Stimulated activated naive CD8-positive, alpha-beta T cell treated with anti-CD3 and anti-CD28 coated beads, Interleukin-15, amount 100 ng/mL, for 72 hours (primary cell): ENCODE measurements around the gene DMD.
"Not testable (repeated sequence)": the region's sequence is repeated elsewhere in the genome, so short reads cannot be mapped to it uniquely, and the experiment has no call there.

ENCODE experiments used
- ATAC-seq: fragments of 150-1000 bp; cut with Tn5 transposase; 2 replicates; pipeline ENCODE4 v1.10.0; 2021; ENCODE audit warnings: mild to moderate bottlenecking, moderate library complexity
- DNase-seq, 2 donors: peaks; one replicate each; pipeline ENCODE4 v3.0.0; 2021 to 2022
- H3K27ac Mint-ChIP-seq, 2 donors: one replicate each; pipeline ENCODE4 v1.8.0; 2022; ENCODE audit warnings: mild to moderate bottlenecking in 2 of 2, mixed read lengths in 2 of 2, moderate library complexity in 2 of 2
- H3K27me3 Mint-ChIP-seq: one replicate; pipeline ENCODE4 v1.8.0; 2022; ENCODE audit warnings: mixed read lengths
- H3K4me1 Mint-ChIP-seq: one replicate; pipeline ENCODE4 v1.8.0; 2022; ENCODE audit warnings: mild to moderate bottlenecking, mixed read lengths
- H3K4me3 Mint-ChIP-seq, 2 donors: one replicate each; pipeline ENCODE4 v1.8.0; 2022; ENCODE audit warnings: mild to moderate bottlenecking in 2 of 2, mixed read lengths in 2 of 2, moderate library complexity in 1 of 2
- H3K9me3 Mint-ChIP-seq, 2 donors: one replicate each; pipeline ENCODE4 v1.8.0; 2022; ENCODE audit warnings: mixed read lengths in 2 of 2

DMD gene

GRCh38 chrX:32749070-32749469 lies 462.3 kb downstream of the DMD start:
- Mint-ChIP-seq H3K27me3 (no peaks in the 10 kb centered on the region), H3K4me3 (no peak overlapping the region), H3K9me3 (peaks cover 5 to 7% of the 10 kb centered on the region in 2 donors), H3K27ac (no peak overlapping the region), H3K4me1 (no peaks in the 10 kb centered on the region)
- ATAC-seq (no peak), DNase-seq (no peak)

- H3K27ac Mint-ChIP-seq = no peak overlapping the region
- H3K4me1 Mint-ChIP-seq = no peaks in the 10 kb centered on the region
- ATAC-seq (no peak), DNase-seq (no peak)
- no peaks in the 10 kb centered on the region for H3K27me3 Mint-ChIP-seq
- H3K4me3 Mint-ChIP-seq = no peak overlapping the region
- peaks cover 0 to 8% of the 10 kb centered on the region in 2 donors for H3K9me3 Mint-ChIP-seq
Measured at GRCh38 chrX:32745323-32745722, 466.0 kb downstream of the DMD start.

GRCh38 chrX:32744921-32745320 lies 466.4 kb downstream of the DMD start:
- Mint-ChIP-seq H3K27ac (no peak overlapping the region), H3K27me3 (no peaks in the 10 kb centered on the region), H3K4me1 (no peaks in the 10 kb centered on the region), H3K4me3 (no peak overlapping the region), H3K9me3 (peaks cover 0 to 8% of the 10 kb centered on the region in 2 donors)
- ATAC-seq (no peak), DNase-seq (no peak)

GRCh38 chrX:32741910-32742309 lies 469.4 kb downstream of the DMD start:
- no peak for ATAC-seq
- DNase-seq = no peak
- H3K27me3 Mint-ChIP-seq = no peaks in the 10 kb centered on the region
- peaks cover 0 to 8% of the 10 kb centered on the region in 2 donors for H3K9me3 Mint-ChIP-seq
- no peak overlapping the region for H3K27ac Mint-ChIP-seq
- no peaks in the 10 kb centered on the region for H3K4me1 Mint-ChIP-seq
- H3K4me3 Mint-ChIP-seq = no peak overlapping the region

GRCh38 chrX:32708542-32708941 lies 502.8 kb downstream of the DMD start:
- H3K4me1 Mint-ChIP-seq = no peaks in the 10 kb centered on the region
- H3K9me3 Mint-ChIP-seq = no peaks in the 10 kb centered on the region
- H3K27me3 Mint-ChIP-seq = no peaks in the 10 kb centered on the region
- no peak for ATAC-seq
- H3K27ac Mint-ChIP-seq = no peak overlapping the region
- no peak overlapping the region for H3K4me3 Mint-ChIP-seq
- DNase-seq = no peak

- not testable (repeated sequence) for ATAC-seq, DNase-seq, H3K27me3 Mint-ChIP-seq, H3K4me3 Mint-ChIP-seq, H3K9me3 Mint-ChIP-seq, H3K27ac Mint-ChIP-seq, H3K4me1 Mint-ChIP-seq
Measured at GRCh38 chrX:32705385-32705784, 506.0 kb downstream of the DMD start.

- no peak overlapping the region for H3K4me3 Mint-ChIP-seq
- H3K9me3 Mint-ChIP-seq = no peaks in the 10 kb centered on the region
- no peaks in the 10 kb centered on the region for H3K27me3 Mint-ChIP-seq
- H3K27ac Mint-ChIP-seq = no peak overlapping the region
- no peak for DNase-seq
- no peaks in the 10 kb centered on the region for H3K4me1 Mint-ChIP-seq
- no peak for ATAC-seq
Measured at GRCh38 chrX:32687379-32687778, 524.0 kb downstream of the DMD start.

- no peak for ATAC-seq
- no peak for DNase-seq
- Mint-ChIP-seq H3K27ac (no peak overlapping the region), H3K4me3 (no peak overlapping the region), H3K27me3 (no peaks in the 10 kb centered on the region), H3K4me1 (no peaks in the 10 kb centered on the region), H3K9me3 (peaks cover 4 to 5% of the 10 kb centered on the region in 2 donors)
Measured at GRCh38 chrX:32678487-32678886, 532.9 kb downstream of the DMD start.

- H3K27ac Mint-ChIP-seq = no peak overlapping the region
- no peak overlapping the region for H3K4me3 Mint-ChIP-seq
- ATAC-seq = no peak
- no peaks in the 10 kb centered on the region for H3K4me1 Mint-ChIP-seq
- no peaks in the 10 kb centered on the region for H3K27me3 Mint-ChIP-seq
- H3K9me3 Mint-ChIP-seq = peaks cover 0 to 6% of the 10 kb centered on the region in 2 donors
- DNase-seq = no peak
Measured at GRCh38 chrX:32673193-32673592, 538.2 kb downstream of the DMD start.

- Mint-ChIP-seq H3K27me3 (no peaks in the 10 kb centered on the region), H3K27ac (no peak overlapping the region), H3K4me3 (no peak overlapping the region), H3K9me3 (peaks cover 5 to 7% of the 10 kb centered on the region in 2 donors), H3K4me1 (no peaks in the 10 kb centered on the region)
- no peak for DNase-seq
- ATAC-seq = no peak
Measured at GRCh38 chrX:32662516-32662915, 548.8 kb downstream of the DMD start.

GRCh38 chrX:32644476-32645245 lies 566.7 kb downstream of the DMD start:
- DNase-seq = no peak
- no peaks in the 10 kb centered on the region for H3K27me3 Mint-ChIP-seq
- ATAC-seq = no peak
- H3K27ac Mint-ChIP-seq = no peak overlapping the region
- H3K4me1 Mint-ChIP-seq = no peaks in the 10 kb centered on the region
- no peaks in the 10 kb centered on the region for H3K9me3 Mint-ChIP-seq
- H3K4me3 Mint-ChIP-seq = no peak overlapping the region

- Mint-ChIP-seq H3K9me3 (no peaks in the 10 kb centered on the region), H3K4me3 (no peak overlapping the region), H3K4me1 (no peaks in the 10 kb centered on the region), H3K27ac (no peak overlapping the region), H3K27me3 (no peaks in the 10 kb centered on the region)
- ATAC-seq = no peak
- DNase-seq = no peak
Measured at GRCh38 chrX:32642283-32642682, 569.1 kb downstream of the DMD start.

- DNase-seq = no peak
- H3K9me3 Mint-ChIP-seq = peaks cover 0 to 5% of the 10 kb centered on the region in 2 donors
- no peak overlapping the region for H3K4me3 Mint-ChIP-seq
- no peak overlapping the region for H3K27ac Mint-ChIP-seq
- no peak for ATAC-seq
- no peaks in the 10 kb centered on the region for H3K4me1 Mint-ChIP-seq
- no peaks in the 10 kb centered on the region for H3K27me3 Mint-ChIP-seq
Measured at GRCh38 chrX:32618154-32618553, 593.2 kb downstream of the DMD start.

GRCh38 chrX:32614707-32615106 lies 596.6 kb downstream of the DMD start:
- Mint-ChIP-seq H3K9me3 (peaks cover 0 to 3% of the 10 kb centered on the region in 2 donors), H3K4me3 (no peak overlapping the region), H3K27ac (no peak overlapping the region), H3K4me1 (no peaks in the 10 kb centered on the region), H3K27me3 (no peaks in the 10 kb centered on the region)
- DNase-seq (no peak), ATAC-seq (no peak)

- Mint-ChIP-seq H3K27ac (no peak overlapping the region), H3K9me3 (peaks cover 0 to 8% of the 10 kb centered on the region in 2 donors), H3K4me3 (no peak overlapping the region), H3K4me1 (no peaks in the 10 kb centered on the region), H3K27me3 (no peaks in the 10 kb centered on the region)
- no peak for DNase-seq
- ATAC-seq = no peak
Measured at GRCh38 chrX:32599156-32599555, 612.2 kb downstream of the DMD start.

GRCh38 chrX:32598707-32599106 lies 612.6 kb downstream of the DMD start:
- Mint-ChIP-seq H3K27me3 (no peaks in the 10 kb centered on the region), H3K9me3 (peaks cover 0 to 8% of the 10 kb centered on the region in 2 donors), H3K4me1 (no peaks in the 10 kb centered on the region), H3K4me3 (no peak overlapping the region), H3K27ac (no peak overlapping the region)
- DNase-seq = no peak
- ATAC-seq = no peak

GRCh38 chrX:32597777-32598176 lies 613.6 kb downstream of the DMD start:
- peaks cover 0 to 2% of the 10 kb centered on the region in 2 donors for H3K9me3 Mint-ChIP-seq
- DNase-seq = no peak
- H3K27ac Mint-ChIP-seq = no peak overlapping the region
- H3K27me3 Mint-ChIP-seq = no peaks in the 10 kb centered on the region
- no peak overlapping the region for H3K4me3 Mint-ChIP-seq
- no peak for ATAC-seq
- no peaks in the 10 kb centered on the region for H3K4me1 Mint-ChIP-seq
